A673 (cell line): ENCODE results near the gene DOCK4. TPM values are rescaled to one million over a fixed set of nuclear protein-coding genes. Genes with fewer than 3 reads are reported as not detected.

Experiments
- BruUV-seq: library from RNA; stranded (reverse); fragments of 400-500 nt; replicated peaks from 2 replicates; lab custom pipeline; 2021; lab: Mats Ljungman, UMichigan
- CTCF ChIA-PET: fragments of 300-600 bp; sonication (Branson Sonifier 250); formaldehyde crosslinking; loops from one replicate; lab custom pipeline; 2022; ENCODE audit warnings: antibody characterized with exemption; lab: Charles Lee
- POLR2A ChIA-PET: fragments of 300-600 bp; sonication (Branson Sonifier 250); formaldehyde crosslinking; loops from one replicate; lab custom pipeline; 2022; ENCODE audit warnings: antibody characterized with exemption; ENCODE audit not compliant: low non-redundant PET; lab: Charles Lee
- DNase-seq: peaks from one replicate; pipeline ENCODE4 v3.0.0-alpha.2; 2015; ENCODE audit warnings: low spot score
- H3K27ac ChIP-seq: fragments of 200-600 bp; sonication (generic); 2 replicates; pipeline ENCODE4 v1.5.1; 2016; ENCODE audit warnings: mixed run types, low read depth, mild to moderate bottlenecking, mixed read lengths, antibody characterized with exemption, low read length; ENCODE audit not compliant: poor library complexity, severe bottlenecking
- H3K27me3 ChIP-seq: fragments of 200-600 bp; sonication (generic); replicated peaks from 2 replicates; pipeline ENCODE4 v1.6.1; 2017; ENCODE audit warnings: mixed run types, low read depth, mild to moderate bottlenecking, mixed read lengths, antibody characterized with exemption, low read length; ENCODE audit not compliant: insufficient read depth, poor library complexity
- H3K36me3 ChIP-seq: fragments of 200-600 bp; sonication (generic); 2 replicates; pipeline ENCODE4 v1.6.1; 2016; ENCODE audit warnings: mixed run types, mild to moderate bottlenecking, mixed read lengths, antibody characterized with exemption, low read length; ENCODE audit not compliant: insufficient read depth, poor library complexity, severe bottlenecking
- H3K4me1 ChIP-seq: fragments of 200-600 bp; sonication (generic); 2 replicates; pipeline ENCODE4 v1.6.1; 2017; ENCODE audit warnings: mixed run types, mild to moderate bottlenecking, mixed read lengths, antibody characterized with exemption, low read length; ENCODE audit not compliant: insufficient read depth, poor library complexity, severe bottlenecking
- H3K4me3 ChIP-seq: fragments of 200-600 bp; sonication (generic); 2 replicates; pipeline ENCODE4 v1.5.1; 2016; ENCODE audit warnings: low read depth, mixed run types, mild to moderate bottlenecking, mixed read lengths, low read length; ENCODE audit not compliant: poor library complexity, severe bottlenecking
- H3K9me3 ChIP-seq: fragments of 200-600 bp; sonication (generic); 2 replicates; pipeline ENCODE4 v1.6.1; 2016; ENCODE audit warnings: mixed run types, low read depth, mild to moderate bottlenecking, mixed read lengths, antibody characterized with exemption, low read length; ENCODE audit not compliant: poor library complexity, severe bottlenecking
- CTCF ChIP-seq: fragments of 300-800, 200-600 bp; sonication (generic); conservative IDR thresholded peaks from 2 replicates; pipeline ENCODE4 v1.5.1; 2017; ENCODE audit warnings: low read depth, mild to moderate bottlenecking, antibody characterized with exemption, low read length, moderate library complexity, mixed read lengths
- EZH2 ChIP-seq: fragments of 200-600 bp; sonication (generic); IDR thresholded peaks from 2 replicates; pipeline ENCODE4 v1.6.1; 2017; ENCODE audit warnings: borderline replicate concordance, low read depth, mild to moderate bottlenecking, mixed read lengths, antibody characterized with exemption, low read length; ENCODE audit not compliant: poor library complexity, severe bottlenecking
- intact Hi-C: fragments of 100-400 bp; cut with micrococcal nuclease; formaldehyde crosslinking; loops from one replicate; pipeline ENCODE4 v1.10.0; 2022; ENCODE audit not compliant: unreplicated experiment
- total RNA-seq: library from RNA; stranded (reverse); gene quantifications from 2 replicates; pipeline ENCODE4 v1.2.3, GENCODE V29; 2021

Gene DOCK4
- total RNA-seq, 1 experiment from 2014 or later, result 28.5 TPM

GRCh38 chr7:112105584-112106530, 100.3 kb downstream of the DOCK4 start:
- intact Hi-C loops, result no loop called here
- DNase-seq, result no peak
- H3K27me3 ChIP-seq, result no peaks in the 10 kb centered on the region
- H3K4me1 ChIP-seq, result peaks cover 12% of the 10 kb centered on the region
- no peak overlapping the region for H3K4me3 ChIP-seq
- TF ChIP-seq EZH2 (no peak), CTCF (no peak)
- H3K36me3 ChIP-seq, result no peaks in the 10 kb centered on the region
- CTCF ChIA-PET, result no interaction called here
- H3K27ac ChIP-seq, result no peak overlapping the region
- H3K9me3 ChIP-seq, result no peaks in the 10 kb centered on the region
- POLR2A ChIA-PET, result no interaction called here
- no TSS peak for BruUV-seq

GRCh38 chr7:112104120-112104519, 102.1 kb downstream of the DOCK4 start:
- TF ChIP-seq EZH2 (no peak), CTCF (no peak)
- DNase-seq, result no peak
- POLR2A ChIA-PET, result no interaction called here
- Histone ChIP-seq H3K4me3 (no peak overlapping the region), H3K9me3 (no peaks in the 10 kb centered on the region), H3K4me1 (peaks cover 12% of the 10 kb centered on the region), H3K27me3 (no peaks in the 10 kb centered on the region), H3K27ac (no peak overlapping the region), H3K36me3 (no peaks in the 10 kb centered on the region)
- intact Hi-C loops, result no loop called here
- CTCF ChIA-PET, result no interaction called here
- BruUV-seq, result no TSS peak

- no TSS peak for BruUV-seq
- Histone ChIP-seq H3K4me3 (no peak overlapping the region), H3K9me3 (no peaks in the 10 kb centered on the region), H3K27me3 (no peaks in the 10 kb centered on the region), H3K27ac (no peak overlapping the region), H3K36me3 (no peaks in the 10 kb centered on the region), H3K4me1 (peaks cover 12% of the 10 kb centered on the region)
- no peak for DNase-seq
- ChIA-PET CTCF (no interaction called here), POLR2A (no interaction called here)
- TF ChIP-seq CTCF (no peak), EZH2 (no peak)
- intact Hi-C loops, result no loop called here
These were observed 103.0 kb downstream of the DOCK4 start for GRCh38 chr7:112103246-112103645.
